H1 (cell line): ENCODE measurements around the gene PIK3R3. TPM values are rescaled to one million over a fixed set of nuclear protein-coding genes. Genes with fewer than 3 reads are reported as not detected.

ENCODE experiments used
- POU5F1 ChIP-seq: IDR thresholded peaks from 2 replicates; pipeline ENCODE4 v1.6.1; 2011; ENCODE audit warnings: low read depth, mild to moderate bottlenecking, low read length, moderate library complexity
- polyA plus RNA-seq, 7 experiments: library from polyadenylated mRNA; depleted of rRNA in 3 of 7; stranded (reverse) in 5 of 7; unstranded in 2 of 7; fragments of >200 nt in 5 of 7; fragments of 200-250 nt in 2 of 7; gene quantifications; 1 replicate in 5 of 7; 2 replicates in 1 of 7; 4 replicates in 1 of 7; pipeline versions ENCODE4 v1.2.1 to v1.2.3, GENCODE V29; 2011 to 2013; ENCODE audit warnings: missing spikeins in 2 of 7, mixed read lengths in 2 of 7
- total RNA-seq: library from RNA; stranded (reverse); fragmentation: NEBNext Ultra II Directional; extraction: Animal tissue kit (Norgen Biotek cat#: 25700); gene quantifications from 2 replicates; pipeline ENCODE4 v1.2.1, GENCODE V29; 2021
- TF ChIP-seq, protein P1 (sequence below): IDR thresholded peaks from 2 replicates; pipeline ENCODE4 v1.6.1; 2012; ENCODE audit warnings: inconsistent platforms

Gene PIK3R3
- total and polyA plus RNA-seq, 2 of the 8 experiments (the other 6 are each of a cell fraction or from before 2014, with no cell fraction given), result 5.3 to 13.6 TPM

DNA sequence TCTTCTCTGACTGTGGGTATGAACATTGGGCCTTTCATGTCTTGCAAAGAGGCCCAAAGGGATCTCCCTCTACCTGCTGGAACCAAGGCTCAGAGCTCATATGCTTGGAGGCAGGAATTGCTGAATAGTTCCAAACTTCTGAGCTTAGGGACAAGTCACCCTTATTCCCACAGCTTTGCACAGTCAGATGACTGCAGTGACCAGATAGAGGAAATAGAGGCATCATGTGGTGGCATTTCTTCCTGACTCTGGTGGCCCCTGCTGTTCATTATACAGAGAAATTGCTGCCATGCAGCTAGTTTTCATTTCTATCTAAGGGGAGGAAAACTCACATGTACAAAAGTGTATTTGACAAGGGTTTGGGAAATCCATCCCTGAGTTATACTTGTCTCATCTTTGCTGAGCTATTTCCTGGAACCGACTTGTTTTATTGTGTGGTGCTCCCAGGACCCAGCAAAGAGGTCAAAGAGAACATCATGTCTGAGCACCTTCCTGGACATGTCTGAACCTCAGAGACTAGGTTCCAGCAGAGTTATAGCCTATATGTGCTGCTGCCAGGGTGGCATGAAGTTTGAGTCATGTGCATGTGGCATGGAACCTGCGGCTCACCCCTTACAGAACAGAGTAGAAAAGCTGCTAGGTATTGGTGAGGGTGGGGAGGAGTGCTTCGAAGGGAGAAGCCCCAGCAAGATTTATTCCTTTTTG, 131.2 kb downstream of the PIK3R3 start (continued):
- TF ChIP-seq, protein P1, sequence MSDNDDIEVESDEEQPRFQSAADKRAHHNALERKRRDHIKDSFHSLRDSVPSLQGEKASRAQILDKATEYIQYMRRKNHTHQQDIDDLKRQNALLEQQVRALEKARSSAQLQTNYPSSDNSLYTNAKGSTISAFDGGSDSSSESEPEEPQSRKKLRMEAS, result no peak
- TF ChIP-seq POU5F1, result no peak
